ENCODE measurements around the gene DNAJB12.
"Not testable (repeated sequence)": the region's sequence is repeated elsewhere in the genome, so short reads cannot be mapped to it uniquely, and the experiment has no call there.

The DNAJB12 gene

DNA sequence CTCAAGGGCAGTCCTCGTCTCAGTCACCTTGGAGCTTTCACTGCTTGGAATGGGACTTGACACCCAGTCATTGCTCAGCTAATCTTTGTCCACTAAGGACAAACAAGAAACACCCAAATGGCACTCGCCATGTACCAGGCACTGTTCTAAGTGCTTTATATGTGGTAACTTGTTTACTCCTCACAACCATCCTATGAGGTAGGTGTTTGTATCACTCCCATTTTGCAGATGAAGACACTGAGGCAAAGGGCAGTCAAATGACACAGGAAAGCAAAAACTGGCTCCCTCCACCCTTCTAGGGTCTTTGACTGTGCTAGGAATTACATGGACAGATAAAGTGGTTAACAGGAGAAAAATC lies 24.7 kb downstream of the DNAJB12 start:
- no peak for DNase-seq

GRCh38 chr10:72329290-72330068 lies 25.2 kb downstream of the DNAJB12 start:
- DNase-seq = no peak

DNA sequence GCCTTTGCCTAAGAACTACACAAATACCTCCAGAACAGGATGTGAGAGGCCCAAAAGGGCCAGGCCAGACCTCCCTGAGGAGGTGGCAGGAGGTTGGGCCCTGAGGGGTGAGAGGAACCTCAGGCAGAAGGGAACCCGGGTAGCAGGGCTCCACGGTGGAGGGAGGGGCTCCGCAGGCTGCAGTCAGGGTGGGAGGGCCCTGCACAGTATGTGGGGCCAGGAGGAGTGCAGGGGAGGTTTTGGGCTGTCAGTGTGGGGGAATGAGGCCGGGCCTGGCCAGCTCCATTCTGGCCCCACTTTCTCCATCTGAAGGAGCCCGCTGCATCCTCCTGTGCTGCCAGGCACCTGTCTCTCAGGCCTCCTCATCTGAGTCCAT lies 25.9 kb downstream of the DNAJB12 start:
- no peak for DNase-seq

DNA sequence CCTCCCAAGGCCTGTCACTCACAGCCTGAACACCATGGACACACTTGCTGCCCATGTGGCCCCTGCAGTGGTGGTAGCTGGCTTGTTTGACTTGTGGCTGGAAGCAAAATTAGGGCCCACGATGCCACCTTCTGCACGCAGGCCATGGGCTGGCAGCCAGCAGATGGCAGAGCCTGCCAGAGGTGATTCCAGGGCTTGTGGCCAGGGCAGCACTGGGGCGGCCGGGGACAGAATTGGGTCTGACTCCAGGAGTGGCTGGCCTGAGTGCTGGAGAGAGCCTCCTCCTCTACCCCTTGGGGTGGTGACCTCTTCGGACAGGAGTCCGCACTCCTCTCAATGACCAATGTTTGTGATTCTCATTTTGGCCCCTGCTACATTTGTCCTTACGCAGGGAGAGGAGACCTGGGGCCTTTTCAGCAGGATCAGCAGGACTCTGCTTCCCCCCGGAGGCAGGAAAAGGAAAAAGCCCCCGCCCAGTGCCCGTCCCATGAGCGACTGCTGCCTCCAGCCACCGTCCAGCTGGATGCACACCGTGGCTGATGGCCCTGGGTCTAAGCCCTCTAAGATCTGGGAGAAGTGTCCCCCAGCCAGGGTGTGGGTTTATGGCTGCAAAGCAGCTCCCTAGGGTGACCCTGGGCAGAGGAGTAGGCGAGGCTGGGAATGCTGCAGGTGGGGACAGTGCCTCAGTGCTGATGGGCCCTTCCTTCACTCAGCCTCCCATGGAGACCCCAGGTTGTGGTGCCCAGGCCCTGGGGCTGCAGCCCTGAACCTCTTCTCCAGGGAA lies 26.5 kb downstream of the DNAJB12 start:
- no peak for DNase-seq

DNA sequence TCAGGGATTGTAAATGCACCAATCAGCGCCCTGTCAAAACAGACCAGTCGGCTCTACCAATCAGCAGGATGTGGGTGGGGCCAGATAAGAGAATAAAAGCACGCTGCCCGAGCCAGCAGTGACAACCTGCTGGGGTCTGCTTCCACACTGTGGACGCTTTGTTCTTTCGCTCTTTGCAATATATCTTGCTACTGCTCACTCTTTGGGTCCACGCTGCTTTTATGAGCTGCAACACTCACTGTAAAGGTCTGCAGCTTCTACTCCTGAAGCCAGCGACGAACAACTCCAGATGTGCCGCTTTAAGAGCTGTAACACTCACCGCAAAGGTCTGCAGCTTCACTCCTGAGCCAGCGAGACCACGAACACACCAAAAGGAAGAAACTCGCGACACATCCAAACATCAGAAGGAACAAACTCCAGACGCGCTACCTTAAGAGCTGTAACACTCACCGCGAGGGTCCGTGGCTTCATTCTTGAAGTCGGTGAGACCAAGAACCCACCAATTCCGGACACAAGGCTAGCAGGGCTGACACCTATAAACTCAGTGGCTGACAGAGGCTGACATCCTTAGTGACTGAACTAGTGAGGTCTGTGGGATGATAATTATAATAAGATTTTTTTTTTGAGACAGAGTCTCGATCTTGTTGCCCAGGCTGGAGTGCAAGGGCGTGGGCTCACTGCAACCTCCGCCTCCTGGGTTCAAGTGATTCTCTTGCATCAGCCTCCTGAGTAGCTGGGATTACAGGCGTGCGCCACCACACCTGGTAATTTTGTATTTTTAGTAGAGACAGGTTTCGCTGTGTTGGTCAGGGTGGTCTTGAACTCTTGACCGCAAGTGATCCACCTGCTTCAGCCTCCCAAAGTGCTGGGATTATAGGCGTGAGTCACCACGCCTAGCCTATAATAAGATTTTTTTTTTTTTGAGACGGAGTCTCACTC lies 27.8 kb downstream of the DNAJB12 start:
- DNase-seq = peak; percentile 84 to 85

GRCh38 chr10:72325243-72326175 lies 29.2 kb downstream of the DNAJB12 start:
- not testable (repeated sequence) for DNase-seq

GRCh38 chr10:72323771-72324191 lies 30.9 kb downstream of the DNAJB12 start:
- DNase-seq = no peak

- no peak for DNase-seq
Observed at GRCh38 chr10:72323108-72323749, 31.5 kb downstream of the DNAJB12 start.

GRCh38 chr10:72322280-72323058 lies 32.2 kb downstream of the DNAJB12 start:
- peak; percentile 55 to 62 for DNase-seq

- DNase-seq = peak in 1 of 2 donors; percentile 47
Observed at GRCh38 chr10:72322030-72322279, 32.8 kb downstream of the DNAJB12 start.

- DNase-seq = no peak
Observed at GRCh38 chr10:72321248-72322029, 33.3 kb downstream of the DNAJB12 start.

- DNase-seq = peak; percentile 51 to 81
Observed at GRCh38 chr10:72320676-72321247, 34.0 kb downstream of the DNAJB12 start.

DNA sequence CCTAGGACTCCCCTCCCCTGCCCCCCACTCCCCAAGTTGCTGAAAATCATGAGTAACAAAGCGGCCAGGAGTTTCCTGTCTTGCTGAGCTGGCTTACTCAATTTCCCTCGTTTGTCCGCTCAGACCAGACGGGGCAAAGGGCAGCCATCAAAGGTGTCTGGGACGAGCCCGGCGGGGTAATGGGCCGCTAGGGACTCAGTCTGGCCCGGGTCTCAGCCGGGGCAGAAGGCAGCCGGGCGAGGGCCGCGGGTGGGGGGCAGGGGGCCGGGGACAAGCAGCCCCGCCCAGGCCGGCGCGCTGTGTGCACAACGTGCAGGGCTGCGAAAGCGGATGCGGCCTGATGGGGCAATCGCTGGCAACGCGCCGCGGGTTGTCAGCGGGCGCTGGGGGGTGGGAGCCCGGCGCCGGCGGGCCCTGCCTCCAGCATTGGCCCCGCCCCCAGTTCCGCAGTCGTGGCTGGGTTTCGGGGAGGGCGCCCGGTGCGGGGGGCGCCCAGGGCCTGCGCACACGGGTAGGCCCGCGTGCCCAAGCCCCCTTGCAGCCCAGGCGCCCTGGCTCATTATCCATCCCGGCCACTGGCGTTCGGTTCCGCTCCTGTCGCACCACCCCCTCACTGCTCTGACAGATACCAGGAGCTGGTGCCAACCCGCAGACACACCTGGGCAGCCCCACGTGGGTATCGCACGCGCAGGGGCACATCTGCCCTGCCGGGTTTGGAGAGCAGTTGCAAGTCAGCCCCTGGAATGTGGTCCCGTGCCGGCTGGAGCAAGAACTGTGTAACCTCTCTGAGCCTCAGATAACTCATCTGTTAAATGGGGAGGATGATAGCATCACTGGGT lies 35.1 kb downstream of the DNAJB12 start:
- peak; percentile 86 to 88 for DNase-seq

DNA sequence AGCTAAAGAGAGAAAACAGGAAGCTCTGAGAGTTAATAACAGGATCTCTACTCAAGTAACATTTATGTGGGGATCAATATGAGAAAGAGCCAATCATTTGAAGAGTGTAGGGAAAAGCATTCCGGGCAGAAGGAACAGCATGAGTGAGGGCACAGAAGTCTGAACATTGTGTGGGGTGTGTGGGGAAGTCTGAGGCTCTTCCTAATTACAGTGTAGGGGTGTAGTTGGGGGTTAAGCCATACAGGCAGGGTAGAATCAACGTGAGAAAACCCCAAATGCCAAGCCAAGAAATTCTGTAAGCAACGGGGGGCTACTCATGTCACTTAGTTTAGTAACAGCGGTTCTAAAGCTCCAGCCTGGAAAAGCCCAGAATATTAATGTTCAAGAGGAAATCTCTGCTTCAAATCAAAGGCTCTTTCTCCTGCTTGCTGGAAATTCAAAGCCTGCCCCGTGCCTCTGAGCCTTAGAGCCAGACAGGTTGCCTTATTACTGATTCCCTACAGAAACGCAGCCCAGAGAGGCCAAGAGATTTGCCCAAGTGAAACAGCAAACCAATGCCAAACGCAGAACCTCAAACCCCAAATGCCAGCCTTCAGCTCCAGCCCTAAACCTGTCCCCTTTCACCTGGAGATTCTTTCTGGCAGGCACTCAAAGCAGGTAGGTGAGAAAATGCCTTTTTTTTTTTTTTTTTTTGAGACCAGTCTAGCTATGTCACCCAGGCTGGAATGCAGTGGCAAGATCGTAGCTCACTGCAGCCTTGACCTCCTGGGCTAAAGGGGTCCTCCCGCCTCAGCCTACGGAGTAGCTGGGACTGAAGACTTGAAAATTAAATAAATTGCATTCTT lies 36.1 kb downstream of the DNAJB12 start:
- no peak for DNase-seq

GRCh38 chr10:72316748-72317435 lies 37.8 kb downstream of the DNAJB12 start:
- DNase-seq = peak; percentile 54

DNA sequence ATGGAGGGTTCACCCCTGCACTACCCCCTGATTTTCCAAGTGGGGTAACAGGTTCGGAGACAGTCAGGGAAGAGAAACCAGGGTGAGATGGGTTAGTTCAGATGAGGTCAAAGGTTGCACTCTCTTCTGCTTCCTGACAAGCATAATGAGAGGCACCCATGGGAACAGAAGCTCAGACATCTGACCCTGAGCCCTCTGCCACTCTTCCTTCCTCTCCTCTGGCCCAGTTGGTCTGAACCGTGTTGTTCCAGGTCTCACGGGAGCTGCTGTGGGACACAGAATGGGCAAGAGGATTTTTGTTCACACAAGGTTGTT lies 38.4 kb downstream of the DNAJB12 start:
- DNase-seq = no peak

All from CD4-positive, alpha-beta T cell treated with Interleukin-4 for 1 hour (primary cell).